ENCODE data around the gene ALDH18A1. TPM values are rescaled to one million over a fixed set of nuclear protein-coding genes. Genes with fewer than 3 reads are reported as not detected.

Gene ALDH18A1
- polyA plus RNA-seq, 1 donor from 2014 or later: 45.7 TPM

DNA sequence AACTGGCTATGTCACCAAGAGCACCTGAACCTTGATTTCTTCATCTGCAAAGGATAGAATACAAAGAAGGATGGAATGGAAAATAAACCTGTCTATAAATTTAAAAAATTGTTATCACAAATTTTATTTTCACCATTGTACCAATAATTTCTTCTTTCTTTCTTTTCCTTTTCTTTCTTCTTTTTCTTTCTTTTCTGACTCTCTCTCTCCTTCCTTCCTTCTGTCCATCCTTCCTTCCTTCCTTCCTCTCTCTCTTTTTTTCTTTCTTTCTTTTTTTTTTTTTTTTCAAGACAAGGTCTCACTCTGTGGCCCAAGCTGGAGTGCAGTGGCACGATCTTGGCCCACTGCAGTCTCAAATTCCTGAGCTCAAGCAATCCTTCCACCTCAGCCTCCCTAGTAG, 58.7 kb downstream of the ALDH18A1 start:
- Histone ChIP-seq H3K4me3 (ENCODE audit: low read length) (no peak overlapping the region), H3K9ac (ENCODE audit: low read length) (no peak overlapping the region), H3K36me3 (ENCODE audit: insufficient read depth, low read length) (no peaks in the 10 kb centered on the region), H3K9me2 (ENCODE audit: insufficient read depth, low read length) (no peaks in the 10 kb centered on the region), H3K79me2 (replicated peaks; ENCODE audit: insufficient read depth, low read length) (no peaks in the 10 kb centered on the region), H3F3A (ENCODE audit: insufficient read depth, low read length, poor library complexity, severe bottlenecking) (no peaks in the 10 kb centered on the region), H3K27ac (ENCODE audit: low read length) (no peak overlapping the region), H2AFZ (ENCODE audit: low read depth, low read length) (no peak overlapping the region), H3K4me2 (ENCODE audit: low read length) (no peak overlapping the region), H3K27me3 (ENCODE audit: insufficient read depth, low read depth, low read length) (no peaks in the 10 kb centered on the region), H3K9me3 (ENCODE audit: low read length) (no peaks in the 10 kb centered on the region), H4K20me1 (ENCODE audit: insufficient read depth) (no peaks in the 10 kb centered on the region)
- no peak for TF ChIP-seq TAF1 (IDR thresholded peaks at IDR 0.05; ENCODE audit: low read depth)
- no peak for TF ChIP-seq SMC3 (conservative IDR thresholded peaks at IDR 0.05; ENCODE audit: poor library complexity)
- no peak for TF ChIP-seq MXI1 (conservative IDR thresholded peaks at IDR 0.05; ENCODE audit: poor library complexity, severe bottlenecking)

GRCh38 chr10:95588025-95588424, 68.5 kb downstream of the ALDH18A1 start:
- Histone ChIP-seq H3K27ac (ENCODE audit: low read length) (no peak overlapping the region), H3K4me2 (ENCODE audit: low read length) (no peak overlapping the region), H3K9me2 (ENCODE audit: insufficient read depth, low read length) (no peaks in the 10 kb centered on the region), H3K9ac (ENCODE audit: low read length) (no peak overlapping the region), H3K27me3 (ENCODE audit: insufficient read depth, low read depth, low read length) (no peaks in the 10 kb centered on the region), H2AFZ (ENCODE audit: low read depth, low read length) (no peak overlapping the region), H3K36me3 (ENCODE audit: insufficient read depth, low read length) (no peaks in the 10 kb centered on the region), H3K9me3 (ENCODE audit: low read length) (no peaks in the 10 kb centered on the region), H4K20me1 (ENCODE audit: insufficient read depth) (no peaks in the 10 kb centered on the region), H3F3A (ENCODE audit: insufficient read depth, low read length, poor library complexity, severe bottlenecking) (no peaks in the 10 kb centered on the region), H3K79me2 (replicated peaks; ENCODE audit: insufficient read depth, low read length) (no peaks in the 10 kb centered on the region), H3K4me3 (ENCODE audit: low read length) (no peak overlapping the region)
- TF ChIP-seq RAD21 (conservative IDR thresholded peaks at IDR 0.05): no peak
- no peak for TF ChIP-seq CTCF (IDR thresholded peaks at IDR 0.05; ENCODE audit: poor library complexity, severe bottlenecking)
- no peak for TF ChIP-seq POLR2AphosphoS5 (IDR thresholded peaks at IDR 0.05)
- TF ChIP-seq MXI1 (conservative IDR thresholded peaks at IDR 0.05; ENCODE audit: poor library complexity, severe bottlenecking): no peak
- TF ChIP-seq REST (IDR thresholded peaks at IDR 0.05; ENCODE audit: borderline replicate concordance): no peak
- no peak for TF ChIP-seq EZH2 (IDR thresholded peaks at IDR 0.05; ENCODE audit: borderline replicate concordance, insufficient read depth, low read length, poor library complexity, severe bottlenecking)
- TF ChIP-seq SMC3 (conservative IDR thresholded peaks at IDR 0.05; ENCODE audit: poor library complexity): no peak
- no peak for TF ChIP-seq EP300 (conservative IDR thresholded peaks at IDR 0.05; ENCODE audit: poor library complexity, severe bottlenecking)
- TF ChIP-seq TAF1 (IDR thresholded peaks at IDR 0.05; ENCODE audit: low read depth): no peak

Measured in neural cell (in vitro differentiated cells).